ENCODE results near the gene IGF1R. TPM values are rescaled to one million over a fixed set of nuclear protein-coding genes. Genes with fewer than 3 reads are reported as not detected.

The IGF1R gene
- total and polyA plus RNA-seq, 2 of the 8 experiments (the other 6 are each of a cell fraction or from before 2014, with no cell fraction given): 32.9 to 109 TPM

DNA sequence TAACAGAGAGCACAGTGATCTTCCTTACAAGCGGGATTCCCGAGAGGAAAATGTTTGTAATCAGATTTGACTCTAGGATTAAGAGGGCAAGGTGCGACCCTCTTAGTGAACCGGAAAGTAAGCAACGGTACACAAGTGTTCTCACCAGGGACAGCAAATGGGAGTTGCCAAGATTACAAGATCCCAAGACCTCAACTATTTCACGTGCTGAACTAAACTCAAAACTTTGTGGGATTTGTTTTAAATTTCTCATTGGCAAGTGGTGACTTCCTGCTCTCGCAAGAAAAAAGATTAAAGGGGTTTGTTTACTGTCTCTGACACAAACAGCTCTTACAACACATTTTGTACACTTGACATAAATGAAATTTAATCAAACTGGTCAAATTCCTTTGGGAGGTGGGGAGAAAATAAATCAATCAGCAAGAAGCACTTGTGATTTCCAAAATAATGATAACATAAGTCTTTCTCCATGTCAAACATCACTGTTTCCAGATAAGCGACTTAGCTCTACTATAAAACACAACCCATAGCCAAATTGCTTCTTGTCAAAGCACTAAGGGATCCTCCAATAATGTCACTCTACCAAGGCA, 361.5 kb downstream of the IGF1R start (continued):
- TF ChIP-seq TEAD4 (IDR thresholded peaks at IDR 0.05; ENCODE audit: low read depth, low read length) (no peak), CTBP2 (IDR thresholded peaks at IDR 0.05; ENCODE audit: borderline replicate concordance, insufficient read depth, insufficient read length, low read length) (no peak), BACH1 (IDR thresholded peaks at IDR 0.05; ENCODE audit: low read length) (no peak), KDM5A (IDR thresholded peaks at IDR 0.05; ENCODE audit: low read length) (no peak), HDAC2 (IDR thresholded peaks at IDR 0.05; ENCODE audit: borderline replicate concordance in 1 of 2, low read depth in 2 of 2, low read length in 2 of 2) (no peak)
- TF ChIP-seq, protein P1, sequence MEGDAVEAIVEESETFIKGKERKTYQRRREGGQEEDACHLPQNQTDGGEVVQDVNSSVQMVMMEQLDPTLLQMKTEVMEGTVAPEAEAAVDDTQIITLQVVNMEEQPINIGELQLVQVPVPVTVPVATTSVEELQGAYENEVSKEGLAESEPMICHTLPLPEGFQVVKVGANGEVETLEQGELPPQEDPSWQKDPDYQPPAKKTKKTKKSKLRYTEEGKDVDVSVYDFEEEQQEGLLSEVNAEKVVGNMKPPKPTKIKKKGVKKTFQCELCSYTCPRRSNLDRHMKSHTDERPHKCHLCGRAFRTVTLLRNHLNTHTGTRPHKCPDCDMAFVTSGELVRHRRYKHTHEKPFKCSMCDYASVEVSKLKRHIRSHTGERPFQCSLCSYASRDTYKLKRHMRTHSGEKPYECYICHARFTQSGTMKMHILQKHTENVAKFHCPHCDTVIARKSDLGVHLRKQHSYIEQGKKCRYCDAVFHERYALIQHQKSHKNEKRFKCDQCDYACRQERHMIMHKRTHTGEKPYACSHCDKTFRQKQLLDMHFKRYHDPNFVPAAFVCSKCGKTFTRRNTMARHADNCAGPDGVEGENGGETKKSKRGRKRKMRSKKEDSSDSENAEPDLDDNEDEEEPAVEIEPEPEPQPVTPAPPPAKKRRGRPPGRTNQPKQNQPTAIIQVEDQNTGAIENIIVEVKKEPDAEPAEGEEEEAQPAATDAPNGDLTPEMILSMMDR (IDR thresholded peaks at IDR 0.05; ENCODE audit: control extremely low read depth in 1 of 3, insufficient read depth in 1 of 3, low read depth in 1 of 3, low read length in 3 of 3): no peak
